CD8-positive, alpha-beta memory T cell (primary cell): ENCODE data around the gene DOCK4. TPM values are rescaled to one million over a fixed set of nuclear protein-coding genes. Genes with fewer than 3 reads are reported as not detected.

Experiments
- CTCF ChIA-PET: fragments of 350-600 bp; sonication (Branson Sonifier 250); formaldehyde crosslinking; loops from one replicate; lab custom pipeline; 2021; ENCODE audit warnings: antibody characterized with exemption; lab: Charles Lee
- POLR2A ChIA-PET: fragments of 350-600 bp; sonication (Branson Sonifier 250); formaldehyde crosslinking; loops from one replicate; lab custom pipeline; 2021; ENCODE audit warnings: antibody characterized with exemption; lab: Charles Lee
- DNase-seq, 5 donors: peaks; one replicate each; pipeline versions ENCODE4 v3.0.0 to v3.0.0-alpha.2; 2020 to 2022; ENCODE audit warnings: mixed read lengths in 1 of 5
- H3K27ac ChIP-seq: one replicate; pipeline ENCODE4 v1.7.0; 2013; ENCODE audit warnings: low read depth, mild to moderate bottlenecking, low read length, moderate library complexity
- H3K27me3 ChIP-seq: 2 replicates; pipeline ENCODE4 v1.7.0; 2013; ENCODE audit warnings: low read length, mild to moderate bottlenecking; ENCODE audit not compliant: insufficient read depth, poor library complexity, severe bottlenecking
- H3K36me3 ChIP-seq: 2 replicates; pipeline ENCODE4 v1.7.0; 2013; ENCODE audit warnings: mild to moderate bottlenecking, low read length, moderate library complexity; ENCODE audit not compliant: insufficient read depth
- H3K4me1 ChIP-seq: 2 replicates; pipeline ENCODE4 v1.7.0; 2013; ENCODE audit warnings: mild to moderate bottlenecking, low read length, moderate library complexity; ENCODE audit not compliant: insufficient read depth
- H3K4me3 ChIP-seq: 2 replicates; pipeline ENCODE4 v1.7.0; 2013; ENCODE audit warnings: mild to moderate bottlenecking, low read length
- H3K9me3 ChIP-seq: 2 replicates; pipeline ENCODE4 v1.7.0; 2013; ENCODE audit warnings: mild to moderate bottlenecking, low read length
- H3K27ac Mint-ChIP-seq, 8 donors: one replicate each; pipeline ENCODE4 v1.8.0; 2020 to 2021; ENCODE audit warnings: mixed read lengths in 8 of 8, mild to moderate bottlenecking in 6 of 8, inconsistent platforms in 3 of 8, moderate library complexity in 3 of 8
- H3K27me3 Mint-ChIP-seq, 2 donors: one replicate each; pipeline ENCODE4 v1.8.0; 2020 to 2021; ENCODE audit warnings: mixed read lengths in 2 of 2, mild to moderate bottlenecking in 1 of 2, moderate library complexity in 1 of 2
- H3K36me3 Mint-ChIP-seq, 3 donors: one replicate each; pipeline ENCODE4 v1.8.0; 2020 to 2021; ENCODE audit warnings: mixed read lengths in 3 of 3, inconsistent platforms in 1 of 3, mild to moderate bottlenecking in 1 of 3
- H3K4me1 Mint-ChIP-seq, 3 donors: one replicate each; pipeline ENCODE4 v1.8.0; 2020 to 2021; ENCODE audit warnings: mixed read lengths in 3 of 3, inconsistent platforms in 1 of 3, mild to moderate bottlenecking in 1 of 3
- H3K4me3 Mint-ChIP-seq, 7 donors: one replicate each; pipeline ENCODE4 v1.8.0; 2020 to 2021; ENCODE audit warnings: mixed read lengths in 7 of 7, mild to moderate bottlenecking in 6 of 7, moderate library complexity in 4 of 7, inconsistent platforms in 2 of 7
- H3K9me3 Mint-ChIP-seq, 5 donors: one replicate each; pipeline ENCODE4 v1.8.0; 2020 to 2022; ENCODE audit warnings: mixed read lengths in 5 of 5, mild to moderate bottlenecking in 3 of 5, moderate library complexity in 2 of 5, inconsistent platforms in 1 of 5
- polyA plus RNA-seq: library from polyadenylated mRNA; unstranded; fragments of 300-500 nt; fragmentation: Illumina TruSeq; gene quantifications from one replicate; pipeline ENCODE4 v1.2.3, GENCODE V29; 2021
- total RNA-seq, 2 experiments: library from RNA; stranded (reverse); gene quantifications; one replicate each; pipeline ENCODE4 v1.2.3, GENCODE V29; 2021

Gene DOCK4
- total and polyA plus RNA-seq, 3 experiments from 2014 or later = 1.2 TPM; not detected in 1

DNA sequence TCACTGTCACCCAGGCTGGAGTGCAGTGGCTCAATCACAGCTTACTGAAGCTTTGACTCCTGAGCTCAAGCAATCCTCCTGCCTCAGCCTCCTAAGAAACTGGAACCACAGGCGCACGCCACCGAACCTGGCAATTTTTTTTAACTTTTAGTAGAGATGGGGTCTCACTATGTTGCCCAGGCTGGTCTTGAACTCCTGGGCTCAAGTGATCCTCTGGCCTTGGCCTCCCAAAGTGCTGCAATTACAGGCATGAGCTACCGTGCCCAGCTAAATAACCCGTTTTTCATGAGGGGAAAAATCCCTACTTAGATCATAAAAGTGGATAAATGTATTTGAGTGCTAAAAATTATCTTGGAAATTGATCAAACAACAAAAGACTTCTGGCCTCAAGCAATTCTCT is 443.4 kb downstream of the DOCK4 start:
- Histone ChIP-seq H3K27ac (no peak overlapping the region), H3K9me3 (no peaks in the 10 kb centered on the region)

DNA sequence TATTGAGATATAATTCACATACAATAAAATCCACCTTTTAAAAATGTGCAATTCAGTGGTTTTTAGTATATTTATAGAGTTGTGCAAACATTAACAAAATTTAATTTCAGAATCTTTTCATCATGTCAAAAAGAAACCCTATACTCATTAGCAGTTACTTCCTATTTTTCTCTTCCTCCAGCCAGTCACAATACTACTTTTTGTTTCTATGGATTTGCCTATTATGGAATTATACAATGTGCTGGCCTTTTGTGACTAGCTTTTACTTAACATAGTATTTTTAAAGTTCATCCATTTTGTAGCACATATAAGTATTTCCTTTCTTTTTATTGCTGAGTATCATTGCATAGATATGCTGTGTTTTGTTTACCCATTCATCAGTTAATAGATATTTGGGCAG is 444.0 kb downstream of the DOCK4 start:
- no peaks in the 10 kb centered on the region for H3K4me1 ChIP-seq
- CTCF ChIA-PET = no interaction called here

More for the DNA sequence above, 443.4 kb downstream of the DOCK4 start:
- H3K9me3 Mint-ChIP-seq = no peaks in the 10 kb centered on the region
- no peaks in the 10 kb centered on the region for H3K27me3 ChIP-seq
- DNase-seq = no peak
- CTCF ChIA-PET = no interaction called here
- no peak overlapping the region for H3K4me3 Mint-ChIP-seq
- H3K4me1 ChIP-seq = no peaks in the 10 kb centered on the region
- H3K27ac Mint-ChIP-seq = no peak overlapping the region
- no peaks in the 10 kb centered on the region for H3K36me3 Mint-ChIP-seq
- POLR2A ChIA-PET = no interaction called here
- no peaks in the 10 kb centered on the region for H3K36me3 ChIP-seq
- no peaks in the 10 kb centered on the region for H3K4me1 Mint-ChIP-seq
- peaks cover 2 to 3% of the 10 kb centered on the region in 2 donors for H3K27me3 Mint-ChIP-seq
- no peak overlapping the region for H3K4me3 ChIP-seq

DNA sequence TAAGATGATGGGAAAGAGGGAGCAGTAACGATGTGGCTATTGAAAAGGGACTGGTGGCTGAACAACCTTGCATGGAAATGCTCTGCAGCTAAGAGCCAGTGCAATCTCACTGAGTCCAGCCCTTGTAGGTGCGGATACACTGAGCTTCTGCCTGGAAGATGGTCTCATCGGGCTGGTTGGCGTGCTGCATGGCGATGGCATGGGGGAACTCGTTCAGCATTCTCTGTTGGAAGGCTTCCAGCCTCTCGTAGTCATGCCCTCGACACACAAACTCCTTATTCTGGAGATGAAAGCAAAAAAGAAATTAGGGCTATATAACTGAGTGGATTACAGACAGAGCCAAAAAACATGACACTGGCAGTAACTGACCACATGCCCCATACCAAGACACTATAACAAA is 446.2 kb downstream of the DOCK4 start:
- DNase-seq = no peak
- ChIA-PET CTCF (no interaction called here), POLR2A (no interaction called here)
- Histone ChIP-seq H3K27ac (no peak overlapping the region), H3K9me3 (no peaks in the 10 kb centered on the region), H3K4me1 (no peaks in the 10 kb centered on the region), H3K4me3 (no peak overlapping the region), H3K27me3 (no peaks in the 10 kb centered on the region), H3K36me3 (no peaks in the 10 kb centered on the region)
- Mint-ChIP-seq H3K36me3 (no peaks in the 10 kb centered on the region), H3K4me1 (no peaks in the 10 kb centered on the region), H3K27me3 (peaks cover 4 to 18% of the 10 kb centered on the region in 2 donors), H3K27ac (no peak overlapping the region), H3K4me3 (no peak overlapping the region), H3K9me3 (no peaks in the 10 kb centered on the region)

More for the DNA sequence above, 444.0 kb downstream of the DOCK4 start:
- H3K9me3 Mint-ChIP-seq = no peaks in the 10 kb centered on the region
- no peak overlapping the region for H3K27ac Mint-ChIP-seq
- H3K4me3 Mint-ChIP-seq = no peak overlapping the region
- no peaks in the 10 kb centered on the region for H3K9me3 ChIP-seq
- no peaks in the 10 kb centered on the region for H3K27me3 ChIP-seq
- H3K4me1 Mint-ChIP-seq = no peaks in the 10 kb centered on the region
- H3K36me3 ChIP-seq = no peaks in the 10 kb centered on the region
- no peaks in the 10 kb centered on the region for H3K36me3 Mint-ChIP-seq
- H3K27ac ChIP-seq = no peak overlapping the region
- POLR2A ChIA-PET = no interaction called here
- peaks cover 3 to 6% of the 10 kb centered on the region in 2 donors for H3K27me3 Mint-ChIP-seq
- DNase-seq = no peak
- no peak overlapping the region for H3K4me3 ChIP-seq

DNA sequence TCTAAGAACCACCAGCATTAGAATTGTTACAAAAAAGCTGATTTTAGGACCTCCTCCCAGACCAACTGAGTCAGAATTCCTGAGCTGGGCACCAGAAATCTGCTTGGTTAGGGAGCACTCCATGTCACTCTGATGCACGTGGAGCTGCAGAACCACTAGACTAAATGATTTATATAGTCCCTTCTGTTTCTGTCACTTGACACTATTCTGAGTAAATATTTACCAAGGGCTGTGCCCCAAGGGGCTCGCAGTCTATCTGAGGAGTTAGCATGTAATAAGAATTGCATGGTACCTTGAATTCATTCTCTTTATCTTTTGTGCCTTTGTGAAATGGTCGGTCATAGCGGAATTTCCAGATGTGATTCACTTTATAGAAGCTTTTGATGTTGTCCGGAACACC is 447.9 kb downstream of the DOCK4 start:
- DNase-seq = no peak
- Mint-ChIP-seq H3K4me1 (no peaks in the 10 kb centered on the region), H3K27me3 (peaks cover 4 to 18% of the 10 kb centered on the region in 2 donors), H3K9me3 (no peaks in the 10 kb centered on the region), H3K36me3 (no peaks in the 10 kb centered on the region), H3K4me3 (no peak overlapping the region), H3K27ac (no peak overlapping the region)
- Histone ChIP-seq H3K27me3 (no peaks in the 10 kb centered on the region), H3K4me1 (no peaks in the 10 kb centered on the region), H3K9me3 (no peaks in the 10 kb centered on the region), H3K4me3 (no peak overlapping the region), H3K36me3 (no peaks in the 10 kb centered on the region), H3K27ac (no peak overlapping the region)
- ChIA-PET POLR2A (no interaction called here), CTCF (no interaction called here)

DNA sequence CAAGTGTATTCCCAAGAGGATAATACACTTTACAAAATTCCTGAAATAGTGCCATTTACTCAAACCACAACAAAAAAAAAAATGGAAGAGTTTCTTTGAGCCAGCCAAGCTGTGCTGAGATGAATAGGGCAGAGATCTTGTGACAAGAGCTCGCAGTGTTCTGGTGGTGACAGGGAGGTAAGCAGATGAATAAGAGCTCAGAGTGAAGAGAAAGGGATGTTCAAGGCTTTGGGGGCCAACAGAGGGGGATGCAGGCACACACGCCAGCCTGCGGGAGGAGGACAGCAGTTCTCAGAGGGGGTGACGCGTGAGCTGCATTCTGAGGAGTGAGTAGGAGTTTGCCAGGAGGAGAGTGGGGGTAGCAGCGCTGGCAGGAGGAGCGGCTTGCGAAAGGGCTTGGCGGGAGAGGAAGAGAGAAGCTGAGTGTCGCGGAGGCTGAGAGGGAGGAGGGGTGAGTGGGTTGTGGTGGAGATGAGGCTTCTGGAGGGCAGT is 449.5 kb downstream of the DOCK4 start:
- POLR2A ChIA-PET = no interaction called here
- peak overlapping the region in 1 of 8 donors; percentile 43 for H3K27ac Mint-ChIP-seq
- H3K27me3 Mint-ChIP-seq = peaks cover 4 to 18% of the 10 kb centered on the region in 2 donors
- H3K27ac ChIP-seq = no peak overlapping the region
- no peaks in the 10 kb centered on the region for H3K36me3 ChIP-seq
- H3K27me3 ChIP-seq = no peaks in the 10 kb centered on the region
- H3K4me3 ChIP-seq = no peak overlapping the region
- H3K9me3 Mint-ChIP-seq = no peaks in the 10 kb centered on the region
- no peak for DNase-seq
- H3K36me3 Mint-ChIP-seq = no peaks in the 10 kb centered on the region
- H3K4me1 Mint-ChIP-seq = peaks cover 0 to 2% (median 0%) of the 10 kb centered on the region in 3 donors
- no peaks in the 10 kb centered on the region for H3K4me1 ChIP-seq
- no peak overlapping the region for H3K4me3 Mint-ChIP-seq
- no peaks in the 10 kb centered on the region for H3K9me3 ChIP-seq
- CTCF ChIA-PET = interaction anchor here (0.9 to 1.0 kb wide), 2 partner anchors 21 to 39 kb away, joined by 3 to 5 read pairs; no protein-coding TSS in a partner anchor

DNA sequence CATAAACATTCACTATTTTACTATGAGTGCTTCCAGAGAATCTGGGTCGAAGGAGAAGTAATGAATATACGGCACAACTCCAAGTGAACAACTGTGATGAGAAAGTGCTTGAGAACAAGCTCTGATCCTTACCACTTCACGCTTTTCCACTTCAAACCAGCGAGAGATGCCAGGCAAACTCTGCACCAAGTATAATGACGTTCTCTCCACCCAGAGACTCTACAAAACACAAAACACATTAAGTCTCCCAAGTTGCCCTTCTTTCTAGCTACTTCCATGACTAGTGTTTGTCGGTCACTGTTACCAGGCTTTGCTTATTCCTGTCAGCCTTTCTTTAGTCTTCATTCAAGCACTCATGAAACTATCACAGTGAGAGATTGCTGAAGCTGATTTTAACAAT is 450.8 kb downstream of the DOCK4 start:
- Histone ChIP-seq H3K27me3 (no peaks in the 10 kb centered on the region), H3K9me3 (no peaks in the 10 kb centered on the region), H3K27ac (no peak overlapping the region), H3K4me3 (no peak overlapping the region), H3K4me1 (no peaks in the 10 kb centered on the region), H3K36me3 (no peaks in the 10 kb centered on the region)
- ChIA-PET POLR2A (no interaction called here), CTCF (no interaction called here)
- no peaks in the 10 kb centered on the region for H3K36me3 Mint-ChIP-seq
- H3K9me3 Mint-ChIP-seq = no peaks in the 10 kb centered on the region
- H3K4me3 Mint-ChIP-seq = no peak overlapping the region
- peaks cover 0 to 2% (median 0%) of the 10 kb centered on the region in 3 donors for H3K4me1 Mint-ChIP-seq
- no peak overlapping the region for H3K27ac Mint-ChIP-seq
- H3K27me3 Mint-ChIP-seq = peaks cover 4 to 22% of the 10 kb centered on the region in 2 donors
- no peak for DNase-seq

DNA sequence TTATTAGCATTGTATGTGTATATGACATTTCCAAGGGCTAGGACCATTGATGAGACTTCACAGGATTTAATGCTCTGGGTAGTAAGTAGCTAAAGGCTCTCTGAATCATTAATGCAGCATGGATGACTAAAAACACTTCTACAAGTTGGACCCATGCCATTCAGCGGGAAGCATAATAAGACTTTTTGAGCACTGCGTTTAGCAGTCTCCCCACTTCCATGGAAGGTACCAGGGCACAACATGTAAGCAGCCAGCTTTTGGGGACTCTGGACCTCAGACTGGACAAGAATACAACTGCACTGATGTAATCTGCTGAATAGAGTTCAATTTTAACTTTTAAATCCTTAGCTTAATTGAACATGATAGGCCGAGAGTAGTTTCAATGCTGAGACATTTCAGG is 452.2 kb downstream of the DOCK4 start:
- CTCF ChIA-PET = interaction anchor here (1.0 to 2.5 kb wide), 3 partner anchors 11 to 15 kb away, joined by 3 to 13 read pairs (median 5); no protein-coding TSS in a partner anchor

DNA sequence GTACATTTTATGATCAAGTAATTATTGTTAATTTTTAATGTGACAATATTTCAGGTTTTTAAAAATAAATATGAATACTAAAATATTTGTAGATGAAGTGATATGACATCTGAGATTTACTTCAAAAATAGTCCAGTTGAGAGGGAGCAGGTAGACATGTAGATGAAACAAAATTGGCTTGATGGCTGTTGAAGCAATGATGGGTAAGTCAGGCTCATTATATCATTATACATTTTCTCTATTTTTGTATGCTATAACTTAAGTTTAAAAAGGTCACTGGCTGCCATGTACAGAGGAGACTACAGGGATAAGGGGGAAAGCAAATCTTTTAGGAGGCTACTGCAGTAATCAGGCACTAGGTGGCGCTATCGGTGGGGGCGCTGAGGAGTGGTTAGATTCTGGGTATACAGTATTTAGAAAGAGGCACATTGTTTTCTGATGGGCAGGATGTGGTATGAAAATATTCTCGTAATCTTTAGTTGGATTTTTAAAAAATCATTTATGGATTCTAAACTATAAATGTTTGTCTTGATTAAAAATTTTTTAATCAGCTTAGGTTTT is 454.1 kb downstream of the DOCK4 start:
- Histone ChIP-seq H3K36me3 (no peaks in the 10 kb centered on the region), H3K4me1 (no peaks in the 10 kb centered on the region), H3K9me3 (no peaks in the 10 kb centered on the region), H3K27ac (no peak overlapping the region), H3K4me3 (no peak overlapping the region), H3K27me3 (no peaks in the 10 kb centered on the region)
- CTCF ChIA-PET = interaction anchor here (2.5 kb wide), 1 partner anchor 11 kb away, joined by 13 read pairs; no protein-coding TSS in a partner anchor
- Mint-ChIP-seq H3K4me3 (no peak overlapping the region), H3K27me3 (peaks cover 1 to 31% of the 10 kb centered on the region in 2 donors), H3K9me3 (peaks cover 0 to 3% (median 0%) of the 10 kb centered on the region in 5 donors), H3K4me1 (peaks cover 0 to 2% (median 0%) of the 10 kb centered on the region in 3 donors), H3K27ac (no peak overlapping the region), H3K36me3 (no peaks in the 10 kb centered on the region)
- peak in 4 of 5 donors; percentile 10 to 61 (median 20) for DNase-seq
- POLR2A ChIA-PET = no interaction called here

More for the DNA sequence above, 452.2 kb downstream of the DOCK4 start:
- Histone ChIP-seq H3K27ac (no peak overlapping the region), H3K36me3 (no peaks in the 10 kb centered on the region), H3K9me3 (no peaks in the 10 kb centered on the region), H3K4me3 (no peak overlapping the region), H3K4me1 (no peaks in the 10 kb centered on the region), H3K27me3 (no peaks in the 10 kb centered on the region)
- no peak overlapping the region for H3K4me3 Mint-ChIP-seq
- H3K4me1 Mint-ChIP-seq = peaks cover 0 to 2% (median 0%) of the 10 kb centered on the region in 3 donors
- no peaks in the 10 kb centered on the region for H3K9me3 Mint-ChIP-seq
- H3K27me3 Mint-ChIP-seq = peaks cover 4 to 29% of the 10 kb centered on the region in 2 donors
- DNase-seq = no peak
- no peaks in the 10 kb centered on the region for H3K36me3 Mint-ChIP-seq
- POLR2A ChIA-PET = no interaction called here
- no peak overlapping the region for H3K27ac Mint-ChIP-seq
